K562 (cell line): ENCODE data around the gene E2F1. TPM values are rescaled to one million over a fixed set of nuclear protein-coding genes. Genes with fewer than 3 reads are reported as not detected.

Experiments used
- C11orf30 ChIP-seq: fragments of 450-650 bp; IDR thresholded peaks from 2 replicates; pipeline ENCODE4 v1.6.1; 2016; ENCODE audit warnings: low read depth, mild to moderate bottlenecking
- KDM5B ChIP-seq: fragments of 200-600 bp; sonication (generic); IDR thresholded peaks from 2 replicates; pipeline ENCODE4 v1.6.1; 2012; ENCODE audit warnings: low read depth, mild to moderate bottlenecking, moderate library complexity, low read length, control low read depth, inconsistent platforms; ENCODE audit not compliant: insufficient replicate concordance
- MAFG ChIP-seq: fragments of 450-650 bp; conservative IDR thresholded peaks from 2 replicates; pipeline ENCODE4 v1.6.1; 2016; ENCODE audit warnings: missing genetic modification characterization, missing compliant biosample characterization
- MAZ ChIP-seq, 2 experiments: fragments of 450-650 bp in 1 of 2; sonication (generic) in 1 of 2; formaldehyde crosslinking; IDR thresholded peaks in 1 of 2; conservative IDR thresholded peaks in 1 of 2; 2 replicates each; pipeline versions ENCODE4 v1.4.0 to v1.5.0; 2020; ENCODE audit warnings: mild to moderate bottlenecking in 1 of 2, missing genetic modification reagents in 1 of 2
- NFIC ChIP-seq: fragments of 450-650 bp; IDR thresholded peaks from 2 replicates; pipeline ENCODE4 v1.6.1; 2017; ENCODE audit warnings: mild to moderate bottlenecking, inconsistent platforms
- NR2F6 ChIP-seq: fragments of 450-650 bp; formaldehyde crosslinking; IDR thresholded peaks from 2 replicates; pipeline ENCODE4 v1.4.0; 2020; ENCODE audit warnings: mild to moderate bottlenecking
- SETDB1 ChIP-seq: IDR thresholded peaks from one replicate; pipeline ENCODE4 v1.6.1; 2012; ENCODE audit warnings: low read length, control low read depth, inconsistent platforms
- SMARCA5 ChIP-seq: fragments of 450-650 bp; IDR thresholded peaks from 2 replicates; pipeline ENCODE4 v1.6.1; 2016
- SNRNP70 ChIP-seq: fragments of 200-400 bp; formaldehyde crosslinking; optimal IDR thresholded peaks from 2 replicates; pipeline ENCODE3; 2017; ENCODE audit warnings: low read depth, low read length
- SRSF9 ChIP-seq: fragments of 200-400 bp; formaldehyde crosslinking; IDR thresholded peaks from 2 replicates; pipeline ENCODE4 v1.6.1; 2017; ENCODE audit warnings: low read depth, low read length, borderline replicate concordance
- ZFX ChIP-seq: sonication (generic); formaldehyde crosslinking; IDR thresholded peaks from 2 replicates; pipeline ENCODE4 v1.8.0; 2022; ENCODE audit warnings: mild to moderate bottlenecking, missing genetic modification reagents, moderate library complexity
- ZNF134 ChIP-seq: fragments of 250-450 bp; sonication (Bioruptor Pico); conservative IDR thresholded peaks from 2 replicates; pipeline ENCODE4 v1.4.0; 2020
- polyA plus RNA-seq, 8 experiments: library from polyadenylated mRNA; depleted of rRNA in 4 of 8; stranded (reverse) in 5 of 8; unstranded in 3 of 8; fragments of >200 nt; fragmentation: Nextera tagmentation in 2 of 8; fragmentation: Illumina TruSeq in 1 of 8; extraction: Ambion mirVana in 2 of 8; extraction: Trizol in 1 of 8; gene quantifications; 2 replicates each; pipeline versions ENCODE4 v1.2.1 to v1.2.3, GENCODE V29; 2011 to 2014; ENCODE audit warnings: inconsistent platforms in 1 of 8, missing spikeins in 1 of 8
- total RNA-seq, 7 experiments: library from RNA; depleted of rRNA in 6 of 7; stranded (reverse); fragments of >200 nt in 6 of 7; fragmentation: Illumina TruSeq in 2 of 7; extraction: Trizol in 2 of 7; gene quantifications; 2 replicates each; pipeline versions ENCODE4 v1.2.1 to v1.2.3, GENCODE V29; 2011 to 2021; ENCODE audit warnings: low replicate concordance in 1 of 7
- TF ChIP-seq, protein P1 (sequence below): fragments of 250-450 bp; sonication (Bioruptor Pico); IDR thresholded peaks from 2 replicates; pipeline ENCODE4 v1.4.0; 2020; ENCODE audit warnings: mild to moderate bottlenecking, moderate library complexity, borderline replicate concordance
- TF ChIP-seq, protein P2 (sequence below), 2 experiments: fragments of 450-650 bp in 1 of 2; sonication (generic) in 1 of 2; formaldehyde crosslinking in 1 of 2; IDR thresholded peaks in 1 of 2; conservative IDR thresholded peaks in 1 of 2; 2 replicates each; pipeline versions ENCODE4 v1.6.1 to v1.8.1; 2016 to 2023; ENCODE audit warnings: mild to moderate bottlenecking in 2 of 2, moderate library complexity in 2 of 2, inconsistent platforms in 1 of 2, missing genetic modification reagents in 1 of 2
- TF ChIP-seq, protein P3 (sequence below): conservative IDR thresholded peaks from 2 replicates; pipeline ENCODE4 v1.6.1; 2011; ENCODE audit warnings: low read depth, mild to moderate bottlenecking, low read length; ENCODE audit not compliant: control insufficient read depth
- TF ChIP-seq, protein P4 (sequence below): fragments of 450-650 bp; IDR thresholded peaks from 2 replicates; pipeline ENCODE4 v1.6.1; 2017; ENCODE audit warnings: mild to moderate bottlenecking, moderate library complexity
- TF ChIP-seq, protein P5 (sequence below): sonication (generic); formaldehyde crosslinking; IDR thresholded peaks from 2 replicates; pipeline ENCODE4 v1.8.0; 2022; ENCODE audit warnings: missing genetic modification reagents, mild to moderate bottlenecking, borderline replicate concordance
- TF ChIP-seq, protein P6 (sequence below): fragments of 250-450 bp; sonication (Bioruptor Pico); IDR thresholded peaks from 2 replicates; pipeline ENCODE4 v1.8.0; 2021; ENCODE audit warnings: moderate library complexity, mild to moderate bottlenecking, inconsistent platforms

The E2F1 gene
- total and polyA plus RNA-seq, 9 of the 15 experiments (the other 6 are each of a cell fraction or from before 2014, with no cell fraction given) = 0.14 to 30.6 (median 13.1) TPM

DNA sequence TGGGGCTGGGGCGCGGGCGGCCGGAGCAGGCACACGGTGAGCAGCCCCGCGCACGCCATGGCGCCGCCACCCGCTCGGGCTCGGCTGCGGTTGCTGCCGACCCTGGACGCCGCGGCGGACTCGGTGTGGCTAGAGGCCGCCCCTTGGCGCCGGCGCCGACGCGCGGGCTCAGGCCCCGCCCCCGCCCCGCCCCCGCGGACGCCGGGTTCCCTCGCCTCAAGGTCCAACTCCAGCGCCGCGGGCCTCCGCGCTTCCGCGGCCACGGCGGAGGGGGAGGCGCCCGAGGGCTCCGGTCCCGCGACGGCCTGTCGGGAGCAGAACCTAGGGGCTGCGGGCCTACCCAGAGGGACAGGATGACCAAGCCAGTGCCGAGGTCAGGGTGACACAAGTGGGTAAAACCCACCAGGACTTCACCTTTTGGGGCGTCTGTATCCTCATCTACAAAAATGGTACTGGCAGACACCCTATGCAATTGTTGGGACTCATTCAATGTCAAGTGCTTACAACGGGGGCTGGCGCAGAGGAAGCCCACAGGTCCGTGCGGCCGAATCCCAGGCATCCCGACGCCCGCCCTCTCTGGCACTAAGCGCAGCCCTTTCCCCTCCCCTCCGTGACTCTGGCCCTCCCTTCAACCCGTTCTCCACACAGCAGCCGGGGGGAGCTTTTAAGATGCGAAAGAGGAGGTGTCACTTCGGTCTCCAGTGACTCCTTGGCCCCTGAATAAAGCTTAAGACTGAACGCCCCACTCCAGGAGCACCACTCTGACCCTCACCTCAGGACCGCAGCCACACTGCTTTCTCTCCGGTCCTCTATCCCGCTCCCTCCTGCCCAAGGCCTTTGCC, 11.7 kb downstream of the E2F1 start, which contains the start of gene NECAB3 (continued):
- TF ChIP-seq, protein P1, sequence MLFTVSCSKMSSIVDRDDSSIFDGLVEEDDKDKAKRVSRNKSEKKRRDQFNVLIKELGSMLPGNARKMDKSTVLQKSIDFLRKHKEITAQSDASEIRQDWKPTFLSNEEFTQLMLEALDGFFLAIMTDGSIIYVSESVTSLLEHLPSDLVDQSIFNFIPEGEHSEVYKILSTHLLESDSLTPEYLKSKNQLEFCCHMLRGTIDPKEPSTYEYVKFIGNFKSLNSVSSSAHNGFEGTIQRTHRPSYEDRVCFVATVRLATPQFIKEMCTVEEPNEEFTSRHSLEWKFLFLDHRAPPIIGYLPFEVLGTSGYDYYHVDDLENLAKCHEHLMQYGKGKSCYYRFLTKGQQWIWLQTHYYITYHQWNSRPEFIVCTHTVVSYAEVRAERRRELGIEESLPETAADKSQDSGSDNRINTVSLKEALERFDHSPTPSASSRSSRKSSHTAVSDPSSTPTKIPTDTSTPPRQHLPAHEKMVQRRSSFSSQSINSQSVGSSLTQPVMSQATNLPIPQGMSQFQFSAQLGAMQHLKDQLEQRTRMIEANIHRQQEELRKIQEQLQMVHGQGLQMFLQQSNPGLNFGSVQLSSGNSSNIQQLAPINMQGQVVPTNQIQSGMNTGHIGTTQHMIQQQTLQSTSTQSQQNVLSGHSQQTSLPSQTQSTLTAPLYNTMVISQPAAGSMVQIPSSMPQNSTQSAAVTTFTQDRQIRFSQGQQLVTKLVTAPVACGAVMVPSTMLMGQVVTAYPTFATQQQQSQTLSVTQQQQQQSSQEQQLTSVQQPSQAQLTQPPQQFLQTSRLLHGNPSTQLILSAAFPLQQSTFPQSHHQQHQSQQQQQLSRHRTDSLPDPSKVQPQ (CRISPR knock-in tag) = no peak
- no peak for TF ChIP-seq C11orf30
- no peak for TF ChIP-seq SNRNP70
- TF ChIP-seq ZFX (CRISPR knock-in tag) = peak; percentile 83
- no peak for TF ChIP-seq MAFG
- no peak for TF ChIP-seq NFIC
- TF ChIP-seq SETDB1 = no peak
- TF ChIP-seq, protein P2, sequence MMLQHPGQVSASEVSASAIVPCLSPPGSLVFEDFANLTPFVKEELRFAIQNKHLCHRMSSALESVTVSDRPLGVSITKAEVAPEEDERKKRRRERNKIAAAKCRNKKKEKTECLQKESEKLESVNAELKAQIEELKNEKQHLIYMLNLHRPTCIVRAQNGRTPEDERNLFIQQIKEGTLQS (IDR thresholded peaks at IDR 0.05) = no peak
- TF ChIP-seq, protein P2 (CRISPR knock-in tag; conservative IDR thresholded peaks at IDR 0.05) = no peak
- TF ChIP-seq ZNF134 (CRISPR knock-in tag) = no peak
- no peak for TF ChIP-seq NR2F6 (CRISPR knock-in tag)
- peak; percentile 60 for TF ChIP-seq KDM5B
- TF ChIP-seq, protein P3, sequence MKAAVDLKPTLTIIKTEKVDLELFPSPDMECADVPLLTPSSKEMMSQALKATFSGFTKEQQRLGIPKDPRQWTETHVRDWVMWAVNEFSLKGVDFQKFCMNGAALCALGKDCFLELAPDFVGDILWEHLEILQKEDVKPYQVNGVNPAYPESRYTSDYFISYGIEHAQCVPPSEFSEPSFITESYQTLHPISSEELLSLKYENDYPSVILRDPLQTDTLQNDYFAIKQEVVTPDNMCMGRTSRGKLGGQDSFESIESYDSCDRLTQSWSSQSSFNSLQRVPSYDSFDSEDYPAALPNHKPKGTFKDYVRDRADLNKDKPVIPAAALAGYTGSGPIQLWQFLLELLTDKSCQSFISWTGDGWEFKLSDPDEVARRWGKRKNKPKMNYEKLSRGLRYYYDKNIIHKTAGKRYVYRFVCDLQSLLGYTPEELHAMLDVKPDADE = 0 out of 2 replicates have a peak, but pooled peaks have one; percentile 49
- TF ChIP-seq, protein P4, sequence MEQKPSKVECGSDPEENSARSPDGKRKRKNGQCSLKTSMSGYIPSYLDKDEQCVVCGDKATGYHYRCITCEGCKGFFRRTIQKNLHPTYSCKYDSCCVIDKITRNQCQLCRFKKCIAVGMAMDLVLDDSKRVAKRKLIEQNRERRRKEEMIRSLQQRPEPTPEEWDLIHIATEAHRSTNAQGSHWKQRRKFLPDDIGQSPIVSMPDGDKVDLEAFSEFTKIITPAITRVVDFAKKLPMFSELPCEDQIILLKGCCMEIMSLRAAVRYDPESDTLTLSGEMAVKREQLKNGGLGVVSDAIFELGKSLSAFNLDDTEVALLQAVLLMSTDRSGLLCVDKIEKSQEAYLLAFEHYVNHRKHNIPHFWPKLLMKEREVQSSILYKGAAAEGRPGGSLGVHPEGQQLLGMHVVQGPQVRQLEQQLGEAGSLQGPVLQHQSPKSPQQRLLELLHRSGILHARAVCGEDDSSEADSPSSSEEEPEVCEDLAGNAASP = no peak
- no peak for TF ChIP-seq SRSF9
- peak; percentile 64 to 74 for TF ChIP-seq MAZ (CRISPR knock-in tag; conservative IDR thresholded peaks at IDR 0.05 in 1 of 2, IDR thresholded peaks at IDR 0.05 in 1 of 2)
- TF ChIP-seq SMARCA5 = no peak
- TF ChIP-seq, protein P5, sequence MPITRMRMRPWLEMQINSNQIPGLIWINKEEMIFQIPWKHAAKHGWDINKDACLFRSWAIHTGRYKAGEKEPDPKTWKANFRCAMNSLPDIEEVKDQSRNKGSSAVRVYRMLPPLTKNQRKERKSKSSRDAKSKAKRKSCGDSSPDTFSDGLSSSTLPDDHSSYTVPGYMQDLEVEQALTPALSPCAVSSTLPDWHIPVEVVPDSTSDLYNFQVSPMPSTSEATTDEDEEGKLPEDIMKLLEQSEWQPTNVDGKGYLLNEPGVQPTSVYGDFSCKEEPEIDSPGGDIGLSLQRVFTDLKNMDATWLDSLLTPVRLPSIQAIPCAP = no peak
- TF ChIP-seq, protein P6, sequence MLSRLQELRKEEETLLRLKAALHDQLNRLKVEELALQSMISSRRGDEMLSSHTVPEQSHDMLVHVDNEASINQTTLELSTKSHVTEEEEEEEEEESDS (CRISPR knock-in tag) = no peak
